GM04504 (cell line): Measurements from ENCODE around the gene DNAJA2.
"Not testable (repeated sequence)": the region's sequence is repeated elsewhere in the genome, so short reads cannot be mapped to it uniquely, and the experiment has no call there.

Experiments
- DNase-seq: peaks from one replicate; pipeline ENCODE4 v3.0.0-alpha.2; 2012; ENCODE audit warnings: low read depth

The DNAJA2 gene

GRCh38 chr16:46973207-46973995 lies at the start of gene DNAJA2:
TSS of gene DNAJA2 (minus strand) at chr16:46973674. CDS start at chr16:46973572, 102 bp downstream.
- DNase-seq, result peak; percentile 68

- no peak for DNase-seq
These were observed 46.1 kb upstream of the DNAJA2 start for GRCh38 chr16:47019568-47019967.

GRCh38 chr16:47018223-47018891 lies 44.9 kb upstream of the DNAJA2 start:
- no peak for DNase-seq

- no peak for DNase-seq
These were observed 44.2 kb upstream of the DNAJA2 start for GRCh38 chr16:47017636-47018035.

GRCh38 chr16:47016700-47017133 lies 43.2 kb upstream of the DNAJA2 start:
- DNase-seq, result no peak

- no peak for DNase-seq
These were observed 40.4 kb upstream of the DNAJA2 start for GRCh38 chr16:47013910-47014309.

- DNase-seq, result no peak
These were observed 39.7 kb upstream of the DNAJA2 start for GRCh38 chr16:47013172-47013571.

GRCh38 chr16:47010812-47011211 lies 37.3 kb upstream of the DNAJA2 start:
- not testable (repeated sequence) for DNase-seq

- DNase-seq, result no peak
These were observed 35.1 kb upstream of the DNAJA2 start for GRCh38 chr16:47008612-47009011.

GRCh38 chr16:47008174-47008573 lies 34.7 kb upstream of the DNAJA2 start:
- no peak for DNase-seq

GRCh38 chr16:47004652-47005051 lies 31.2 kb upstream of the DNAJA2 start:
- DNase-seq, result no peak

GRCh38 chr16:47000066-47000465 lies 26.6 kb upstream of the DNAJA2 start:
- not testable (repeated sequence) for DNase-seq

GRCh38 chr16:46997844-46998243 lies 24.4 kb upstream of the DNAJA2 start:
- DNase-seq, result no peak

- DNase-seq, result no peak
These were observed 23.5 kb upstream of the DNAJA2 start for GRCh38 chr16:46996952-46997458.

GRCh38 chr16:46996391-46996790 lies 22.9 kb upstream of the DNAJA2 start:
- no peak for DNase-seq

GRCh38 chr16:46991729-46992704 lies 18.5 kb upstream of the DNAJA2 start:
- no peak for DNase-seq

GRCh38 chr16:46986896-46987295 lies 13.4 kb upstream of the DNAJA2 start:
- no peak for DNase-seq

- DNase-seq, result no peak
These were observed 13.0 kb upstream of the DNAJA2 start for GRCh38 chr16:46986438-46986837.

GRCh38 chr16:46982335-46982734 lies 8.9 kb upstream of the DNAJA2 start:
- no peak for DNase-seq

GRCh38 chr16:46980926-46981325 lies 7.5 kb upstream of the DNAJA2 start:
- DNase-seq, result no peak

GRCh38 chr16:46976550-46976949 lies 3.1 kb upstream of the DNAJA2 start:
- no peak for DNase-seq

GRCh38 chr16:46975908-46976470 lies 2.5 kb upstream of the DNAJA2 start:
- no peak for DNase-seq
